Body of pancreas (tissue), 4 donors: ENCODE measurements around the gene COX19. TPM values are rescaled to one million over a fixed set of nuclear protein-coding genes. Genes with fewer than 3 reads are reported as not detected.

Experiments
- ATAC-seq: fragments of 150-250 bp; one replicate; pipeline ENCODE4 v1.9.1; 2016
- DNase-seq, 4 donors: peaks; one replicate each; pipeline ENCODE4 v3.0.0-alpha.2; 2019
- H3K27ac ChIP-seq, 4 donors: fragments of 200-600 bp; sonication (generic); 1 replicate in 3 of 4; 2 replicates in 1 of 4; pipeline versions ENCODE4 v1.5.1 to v1.6.1; 2016 to 2019; ENCODE audit warnings: mild to moderate bottlenecking in 1 of 4, mixed read lengths in 1 of 4, moderate library complexity in 1 of 4
- H3K27me3 ChIP-seq, 2 donors: fragments of 200-600 bp; sonication (generic); one replicate each; pipeline ENCODE4 v1.6.0; 2016; ENCODE audit warnings: mild to moderate bottlenecking in 1 of 2
- H3K36me3 ChIP-seq, 2 donors: fragments of 200-600 bp; sonication (generic); replicated peaks in 1 of 2; 2 replicates each; pipeline ENCODE4 v1.5.1; 2016; ENCODE audit warnings: low read depth in 2 of 2; ENCODE audit not compliant: insufficient read depth in 1 of 2
- H3K4me1 ChIP-seq: fragments of 200-600 bp; sonication (generic); one replicate; pipeline ENCODE4 v1.6.0; 2016
- H3K4me3 ChIP-seq, 2 donors: fragments of 200-600 bp; sonication (generic); 1 replicate in 1 of 2; 2 replicates in 1 of 2; pipeline ENCODE4 v1.5.1; 2016 to 2019
- H3K9me3 ChIP-seq, 3 donors: fragments of 200-600 bp; sonication (generic); 1 replicate in 2 of 3; 2 replicates in 1 of 3; pipeline ENCODE4 v1.5.1; 2016
- POLR2A ChIP-seq, 3 donors: fragments of 450-650 bp; IDR thresholded peaks; one replicate each; pipeline ENCODE4 v1.6.1; 2016; ENCODE audit warnings: antibody characterized with exemption in 3 of 3, mild to moderate bottlenecking in 2 of 3
- WGBS, 2 donors: methylation state at CpG; one replicate each; pipeline ENCODE4 v1.1.5; 2017; 5-methylcytosine and 5-hydroxymethylcytosine counted together
- intact Hi-C: fragments of 100-400 bp; cut with DNase I; formaldehyde crosslinking; loops from one replicate; pipeline ENCODE4 v1.15.1; 2023
- total RNA-seq, 2 donors: library from RNA; depleted of rRNA; stranded (reverse); fragments of >200 nt; gene quantifications; one replicate each; pipeline ENCODE4 v1.1.0, GENCODE V29; 2016
- TF ChIP-seq, protein P1 (sequence below), 7 experiments: fragments of 450-650 bp in 4 of 7; fragments of 200-600 bp in 3 of 7; sonication (generic) in 3 of 7; IDR thresholded peaks; one replicate each; pipeline ENCODE4 v1.5.1; 2016 to 2019; ENCODE audit warnings: antibody characterized with exemption in 7 of 7

Gene COX19
- total RNA-seq, 2 donors from 2014 or later: 9.6 to 25.1 TPM

DNA sequence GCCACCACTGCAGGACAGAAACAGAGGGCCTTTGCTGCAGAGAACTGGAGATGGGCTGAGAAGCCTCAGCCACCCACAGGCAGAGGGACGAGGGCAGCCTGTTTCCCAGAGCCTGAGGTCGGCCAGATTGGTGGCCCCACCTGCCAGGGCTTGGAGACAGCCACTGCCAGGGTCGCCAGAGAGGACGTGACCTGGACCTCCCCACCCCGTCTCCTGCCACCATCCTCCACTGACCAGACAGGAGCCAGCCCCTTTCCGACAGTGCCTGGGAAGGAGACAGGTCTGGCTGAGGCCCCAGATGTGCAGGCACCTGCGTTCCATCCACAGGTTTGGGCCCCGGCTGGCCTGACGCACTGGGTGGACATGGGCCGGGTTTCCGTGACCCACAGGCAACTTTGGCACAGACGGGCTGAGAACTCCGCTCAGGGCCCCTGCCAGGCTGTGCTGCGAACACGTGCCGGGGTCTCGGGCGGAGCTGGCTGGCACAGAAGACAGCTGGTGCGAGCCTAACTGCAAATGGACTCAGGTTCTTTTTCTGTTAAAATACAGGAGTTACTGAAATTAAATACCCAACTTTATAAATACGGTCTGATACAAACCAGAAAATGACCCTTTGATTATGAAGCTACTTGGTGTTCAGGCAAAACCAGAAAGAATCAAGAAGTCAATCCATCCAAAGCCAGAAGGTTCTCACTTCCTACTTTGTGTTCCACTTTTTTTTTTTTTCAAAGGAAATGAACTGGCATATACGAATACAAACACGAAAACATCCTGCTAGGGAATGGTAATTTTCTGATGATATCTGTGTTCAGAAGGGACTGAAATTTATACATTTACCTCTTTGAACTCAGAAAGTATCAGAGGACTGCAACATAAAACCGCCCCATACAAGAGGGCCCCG, 6.9 kb downstream of the COX19 start:
- DNase-seq: no peak
- H3K27ac ChIP-seq: no peak overlapping the region

DNA sequence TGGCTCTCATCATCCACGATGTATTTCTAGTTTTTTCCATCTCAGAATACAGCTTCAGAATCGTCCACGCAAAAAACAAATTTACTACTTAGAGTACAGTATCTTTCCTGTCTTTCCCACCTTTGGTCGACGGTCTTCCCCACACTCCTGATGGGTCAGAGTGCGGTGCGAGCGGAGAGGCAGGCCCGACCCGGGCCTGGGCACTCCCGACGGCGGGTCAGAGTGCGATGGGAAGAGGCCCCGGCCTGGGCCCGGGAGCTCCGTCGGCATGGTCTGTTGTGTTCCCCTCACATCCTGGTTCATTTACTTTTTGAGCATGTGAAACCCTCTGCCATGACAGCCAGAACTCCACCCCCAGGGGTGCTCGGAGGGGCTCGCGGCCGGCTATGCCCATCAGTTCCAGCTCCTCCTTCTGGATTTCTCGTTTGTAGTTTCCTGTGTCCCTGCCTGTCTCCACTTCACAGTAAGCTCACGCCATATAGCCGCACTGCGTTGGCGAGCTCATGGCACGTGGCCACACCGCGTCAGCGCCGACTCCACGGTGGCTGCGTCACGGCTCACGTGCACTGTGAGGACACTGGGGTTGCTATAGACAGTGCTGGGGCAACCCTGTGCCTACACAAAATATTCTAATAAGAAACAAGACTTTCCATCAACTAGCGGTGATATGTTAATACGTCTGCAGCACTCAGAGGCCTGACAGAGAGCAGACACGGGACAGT, 7.8 kb downstream of the COX19 start:
- intact Hi-C loops: loop anchor here (5.0 kb wide), 1 partner anchor 65 kb away; no protein-coding TSS in a partner anchor
- WGBS, 2 donors: 91 to 93% methylated on average over 36 to 39 of the region's 39 CpGs
- Histone ChIP-seq H3K27me3 (no peaks in the 10 kb centered on the region), H3K4me1 (peaks cover 31% of the 10 kb centered on the region), H3K36me3 (peaks cover 6 to 15% of the 10 kb centered on the region in 2 donors), H3K4me3 (no peak overlapping the region), H3K27ac (no peak overlapping the region), H3K9me3 (no peaks in the 10 kb centered on the region)
- DNase-seq (no peak), ATAC-seq (no peak)
- TF ChIP-seq, protein P1, sequence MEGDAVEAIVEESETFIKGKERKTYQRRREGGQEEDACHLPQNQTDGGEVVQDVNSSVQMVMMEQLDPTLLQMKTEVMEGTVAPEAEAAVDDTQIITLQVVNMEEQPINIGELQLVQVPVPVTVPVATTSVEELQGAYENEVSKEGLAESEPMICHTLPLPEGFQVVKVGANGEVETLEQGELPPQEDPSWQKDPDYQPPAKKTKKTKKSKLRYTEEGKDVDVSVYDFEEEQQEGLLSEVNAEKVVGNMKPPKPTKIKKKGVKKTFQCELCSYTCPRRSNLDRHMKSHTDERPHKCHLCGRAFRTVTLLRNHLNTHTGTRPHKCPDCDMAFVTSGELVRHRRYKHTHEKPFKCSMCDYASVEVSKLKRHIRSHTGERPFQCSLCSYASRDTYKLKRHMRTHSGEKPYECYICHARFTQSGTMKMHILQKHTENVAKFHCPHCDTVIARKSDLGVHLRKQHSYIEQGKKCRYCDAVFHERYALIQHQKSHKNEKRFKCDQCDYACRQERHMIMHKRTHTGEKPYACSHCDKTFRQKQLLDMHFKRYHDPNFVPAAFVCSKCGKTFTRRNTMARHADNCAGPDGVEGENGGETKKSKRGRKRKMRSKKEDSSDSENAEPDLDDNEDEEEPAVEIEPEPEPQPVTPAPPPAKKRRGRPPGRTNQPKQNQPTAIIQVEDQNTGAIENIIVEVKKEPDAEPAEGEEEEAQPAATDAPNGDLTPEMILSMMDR (IDR thresholded peaks at IDR 0.05): no peak
- no peak for TF ChIP-seq POLR2A (IDR thresholded peaks at IDR 0.05)

More for the DNA sequence above, 6.9 kb downstream of the COX19 start:
- Histone ChIP-seq H3K27me3 (no peaks in the 10 kb centered on the region), H3K4me1 (peaks cover 37% of the 10 kb centered on the region), H3K9me3 (no peaks in the 10 kb centered on the region), H3K4me3 (no peak overlapping the region), H3K36me3 (peaks cover 6 to 15% of the 10 kb centered on the region in 2 donors)
- TF ChIP-seq, protein P1 (IDR thresholded peaks at IDR 0.05): no peak
- no peak for TF ChIP-seq POLR2A (IDR thresholded peaks at IDR 0.05)
- no peak for ATAC-seq
- 91 to 95% methylated on average over 16 to 24 of the region's 24 CpGs for WGBS, 2 donors
- intact Hi-C loops: loop anchor here (5.0 kb wide), 1 partner anchor 66 kb away; no protein-coding TSS in a partner anchor

DNA sequence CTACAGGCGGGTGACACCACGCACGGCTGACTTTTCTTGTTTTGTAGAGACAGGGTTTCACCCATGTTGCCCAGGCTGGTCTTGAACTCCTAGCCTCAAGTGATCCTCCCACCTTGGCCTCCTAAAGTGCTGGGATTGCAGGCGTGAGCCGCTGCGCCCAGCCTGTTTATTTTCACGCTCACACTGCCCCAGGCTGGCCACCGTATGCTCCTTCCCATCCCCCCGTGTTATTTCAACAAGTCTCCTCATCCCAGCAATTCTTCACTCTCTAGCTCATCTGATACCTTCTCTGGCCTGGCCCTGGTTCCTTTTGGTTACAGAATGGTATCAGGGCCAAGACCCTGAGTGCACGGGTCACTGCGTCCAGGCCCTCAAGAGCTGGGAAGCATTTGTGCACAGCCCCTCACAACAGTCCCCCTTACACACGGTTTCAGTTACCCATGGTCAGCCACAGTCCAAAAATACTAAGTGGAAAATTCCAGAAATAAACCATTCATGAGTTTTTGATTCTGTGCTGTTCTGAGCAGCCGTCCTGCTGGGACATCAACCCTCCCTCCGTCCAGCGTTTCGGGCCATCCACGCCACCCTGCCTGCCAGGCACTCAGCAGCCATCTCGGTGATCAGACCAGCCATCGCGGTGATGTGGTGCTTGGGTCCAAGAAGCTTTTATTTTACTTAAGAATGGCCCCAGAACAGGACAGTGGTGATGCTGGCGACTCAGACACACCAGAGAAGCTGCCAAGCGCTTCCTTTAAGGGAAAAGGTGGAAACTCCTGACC, 8.9 kb downstream of the COX19 start:
- TF ChIP-seq, protein P1 (IDR thresholded peaks at IDR 0.05): no peak
- TF ChIP-seq POLR2A (IDR thresholded peaks at IDR 0.05): no peak
- Histone ChIP-seq H3K27ac (no peak overlapping the region), H3K36me3 (peaks cover 6 to 15% of the 10 kb centered on the region in 2 donors), H3K4me1 (peaks cover 24% of the 10 kb centered on the region), H3K27me3 (no peaks in the 10 kb centered on the region), H3K4me3 (no peak overlapping the region), H3K9me3 (no peaks in the 10 kb centered on the region)
- WGBS, 2 donors: 82 to 86% methylated on average over 22 of the region's 22 CpGs
- DNase-seq: no peak
- intact Hi-C loops: loop anchor here (5.0 kb wide), 1 partner anchor 64 kb away; no protein-coding TSS in a partner anchor
- no peak for ATAC-seq

DNA sequence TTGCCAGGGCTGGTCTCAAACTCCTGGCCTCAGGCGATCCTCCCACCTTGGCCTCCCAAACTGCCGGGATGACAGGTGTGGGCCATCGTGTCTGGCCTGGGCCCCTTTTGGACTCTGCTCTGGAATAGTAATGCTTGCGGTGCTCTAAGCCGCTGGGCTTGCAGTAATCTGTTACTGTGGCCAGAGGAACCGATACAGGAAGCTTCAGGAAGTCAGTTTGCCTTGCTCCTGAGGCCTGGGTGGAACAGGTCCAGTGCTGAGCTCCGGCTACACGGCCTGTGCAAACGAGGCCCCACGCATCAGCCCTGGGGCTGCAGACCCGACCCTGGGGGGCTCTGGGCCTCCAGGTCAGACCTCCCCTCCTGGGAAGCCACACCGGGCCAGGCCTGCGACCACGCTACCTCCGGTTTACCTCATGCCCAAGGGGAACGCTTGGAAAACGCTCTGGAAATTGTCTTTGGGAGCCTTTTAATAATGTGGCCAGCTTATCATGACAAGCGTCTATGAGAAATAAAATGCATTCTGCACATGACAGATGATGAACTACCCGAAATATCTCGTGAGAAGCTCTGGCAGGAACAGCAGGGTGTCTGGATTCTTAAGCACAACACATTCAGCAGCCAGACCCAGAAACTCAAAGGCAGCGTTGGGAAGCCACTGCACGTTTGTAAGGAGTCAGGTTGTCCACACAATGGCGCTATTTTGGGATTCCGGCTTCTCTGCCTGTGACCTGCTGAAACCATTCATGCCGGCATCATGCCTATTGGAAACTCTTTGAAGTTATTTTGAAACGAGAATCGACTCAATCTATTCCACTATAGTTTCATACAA, 10.7 kb downstream of the COX19 start:
- H3K4me1 ChIP-seq: peaks cover 24% of the 10 kb centered on the region
- no peaks in the 10 kb centered on the region for H3K27me3 ChIP-seq
- TF ChIP-seq, protein P1 (IDR thresholded peaks at IDR 0.05): no peak
- TF ChIP-seq POLR2A (IDR thresholded peaks at IDR 0.05): no peak
- peaks cover 6 to 15% of the 10 kb centered on the region in 2 donors for H3K36me3 ChIP-seq
- 34 to 39% methylated on average over 16 to 27 of the region's 27 CpGs for whole genome bisulfite sequencing, 2 donors
- ATAC-seq: no peak
- DNase-seq: peak in 1 of 4 donors; percentile 48
- peak overlapping the region in 1 of 4 donors; percentile 43 for H3K27ac ChIP-seq
- H3K9me3 ChIP-seq: no peaks in the 10 kb centered on the region
- intact Hi-C loops: loop anchor here (5.0 kb wide), 1 partner anchor 62 kb away; no protein-coding TSS in a partner anchor
- no peak overlapping the region for H3K4me3 ChIP-seq
